Measurements from ENCODE around the gene DCUN1D4.

GRCh38 chr4:51872283-51872997 is 29.5 kb downstream of the DCUN1D4 start:
- TF ChIP-seq CTCF (IDR thresholded peaks at IDR 0.05; ENCODE audit: poor library complexity): no peak
- TF ChIP-seq EZH2 (IDR thresholded peaks at IDR 0.05; ENCODE audit: borderline replicate concordance): no peak
- no peak for TF ChIP-seq EZH2phosphoT487 (IDR thresholded peaks at IDR 0.05; ENCODE audit: low read depth, severe bottlenecking, unreplicated experiment)

Measured in hepatocyte (in vitro differentiated cells).